Mucosa of descending colon (tissue), 3 donors: ENCODE measurements around the gene FCHO1. TPM values are rescaled to one million over a fixed set of nuclear protein-coding genes. Genes with fewer than 3 reads are reported as not detected.

Experiments
- ATAC-seq: fragments of 200-7000 bp; cut with Tn5 transposase; one replicate; pipeline ENCODE4 v1.9.1; 2020; ENCODE audit warnings: mild to moderate bottlenecking, moderate library complexity
- DNase-seq, 3 donors: peaks; one replicate each; pipeline ENCODE4 v3.0.0-alpha.2; 2020
- H3K36me3 ChIP-seq: fragments of 200-600 bp; one replicate; pipeline ENCODE4 v1.8.0; 2021; ENCODE audit warnings: low read depth, mild to moderate bottlenecking
- H3K4me1 ChIP-seq: fragments of 200-600 bp; one replicate; pipeline ENCODE4 v1.8.0; 2021; ENCODE audit warnings: low read depth, mild to moderate bottlenecking
- H3K4me3 ChIP-seq: fragments of 200-600 bp; one replicate; pipeline ENCODE4 v1.8.0; 2021; ENCODE audit warnings: mild to moderate bottlenecking
- H3K9me3 ChIP-seq: fragments of 200-600 bp; one replicate; pipeline ENCODE4 v1.8.0; 2021; ENCODE audit warnings: mild to moderate bottlenecking
- CTCF ChIP-seq: fragments of 200-600 bp; IDR thresholded peaks from one replicate; pipeline ENCODE4 v1.8.0; 2022; ENCODE audit warnings: antibody characterized with exemption, mild to moderate bottlenecking
- intact Hi-C, 2 donors: fragments of 100-400 bp; cut with DNase I in 1 of 2; cut with micrococcal nuclease in 1 of 2; formaldehyde crosslinking; loops; one replicate each; pipeline versions ENCODE4 v1.11.0 to v1.11.1; 2022; cut with DNase I, micrococcal nuclease
- total RNA-seq, 3 donors: library from RNA; stranded (reverse); fragmentation: NEBNext Ultra II Directional in 2 of 3; extraction: Animal tissue kit (Norgen Biotek cat#: 25700) in 2 of 3; gene quantifications; one replicate each; pipeline versions ENCODE4 v1.2.1 to v1.2.4, GENCODE V29; 2021 to 2023
- donor health status: DM: no; HTN: no; CAD: no; lungs with moderate emphysema.
- donor health status: DM: no; HTN: no; CAD: no.
- donor health status: DM: no; HTN: yes; CAD: no.

The FCHO1 gene
- total RNA-seq, 3 donors from 2014 or later = 3.4 to 4.4 (median 4.2) TPM

- DNase-seq (no peak), ATAC-seq (no peak)
- intact Hi-C loops = no loop called here
- H3K36me3 ChIP-seq = no peaks in the 10 kb centered on the region
- TF ChIP-seq CTCF = no peak
- no peak overlapping the region for H3K4me3 ChIP-seq
- H3K4me1 ChIP-seq = no peaks in the 10 kb centered on the region
- H3K9me3 ChIP-seq = no peaks in the 10 kb centered on the region
These were observed 7.2 kb downstream of the FCHO1 start for GRCh38 chr19:17758515-17758914.

GRCh38 chr19:17761148-17761547 is 9.9 kb downstream of the FCHO1 start:
- Histone ChIP-seq H3K4me3 (no peak overlapping the region), H3K4me1 (peaks cover 8% of the 10 kb centered on the region), H3K9me3 (no peaks in the 10 kb centered on the region), H3K36me3 (no peaks in the 10 kb centered on the region)
- ATAC-seq = no peak
- no peak for TF ChIP-seq CTCF
- intact Hi-C loops = no loop called here
- DNase-seq = no peak

GRCh38 chr19:17762505-17763229 is 11.4 kb downstream of the FCHO1 start:
- Histone ChIP-seq H3K4me1 (peaks cover 8% of the 10 kb centered on the region), H3K4me3 (no peak overlapping the region), H3K36me3 (no peaks in the 10 kb centered on the region), H3K9me3 (no peaks in the 10 kb centered on the region)
- no peak for TF ChIP-seq CTCF
- no peak for ATAC-seq
- intact Hi-C loops = no loop called here
- DNase-seq = peak in 1 of 3 donors; percentile 63

- no peak for TF ChIP-seq CTCF
- DNase-seq (no peak), ATAC-seq (no peak)
- H3K4me1 ChIP-seq = peaks cover 8% of the 10 kb centered on the region
- no peaks in the 10 kb centered on the region for H3K36me3 ChIP-seq
- intact Hi-C loops = no loop called here
- H3K4me3 ChIP-seq = no peak overlapping the region
- H3K9me3 ChIP-seq = no peaks in the 10 kb centered on the region
These were observed 13.1 kb downstream of the FCHO1 start for GRCh38 chr19:17764348-17764747.

- intact Hi-C loops = no loop called here
- Histone ChIP-seq H3K4me1 (peaks cover 8% of the 10 kb centered on the region), H3K4me3 (no peak overlapping the region), H3K9me3 (no peaks in the 10 kb centered on the region), H3K36me3 (no peaks in the 10 kb centered on the region)
- ATAC-seq = peak; percentile 92
- TF ChIP-seq CTCF = no peak
- peak; percentile 82 to 90 (median 85) for DNase-seq
These were observed 13.9 kb downstream of the FCHO1 start for GRCh38 chr19:17765069-17765618.
